ENCODE data around the gene BCL11A. TPM values are rescaled to one million over a fixed set of nuclear protein-coding genes. Genes with fewer than 3 reads are reported as not detected.

Gene BCL11A
- total and polyA plus RNA-seq, 2 of the 13 experiments (the other 11 are each of a cell fraction or from before 2014, with no cell fraction given): not detected

DNA sequence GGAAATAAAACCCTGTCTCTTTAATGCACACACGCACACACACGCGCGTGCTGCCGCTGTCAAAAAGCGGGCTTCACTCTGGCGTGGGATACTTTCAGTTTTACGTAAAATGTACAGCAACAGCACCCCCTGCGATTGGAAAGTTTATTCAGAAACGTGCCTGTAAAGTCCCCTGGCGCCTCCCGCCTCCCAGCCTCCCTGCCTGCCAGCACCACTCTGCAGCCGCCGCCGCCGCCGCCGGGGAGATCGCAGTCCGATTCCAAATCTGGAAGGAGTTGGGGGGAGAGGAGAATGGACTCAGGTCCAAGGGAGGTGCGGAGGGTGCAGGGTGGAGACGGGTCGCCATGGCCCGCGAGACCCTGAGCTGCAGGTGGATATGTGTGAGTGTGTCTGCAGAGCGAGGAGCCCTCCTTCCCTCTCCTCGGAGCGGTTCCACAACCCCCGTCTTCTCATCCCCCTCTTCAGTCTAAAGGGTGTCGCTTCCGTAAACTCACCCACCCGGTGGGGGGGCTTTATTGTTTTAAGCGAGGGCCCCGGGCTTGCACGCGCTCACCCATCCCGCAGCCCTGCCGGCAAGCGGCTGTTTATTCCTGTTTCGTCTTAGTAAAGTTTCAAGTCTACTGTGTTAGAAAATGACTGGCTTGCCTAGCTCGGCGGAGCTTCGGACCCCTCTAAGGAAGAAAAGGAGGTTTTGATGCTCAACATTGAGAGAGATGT, 1.8 kb upstream of the BCL11A start (continued):
- TF ChIP-seq BHLHE40 (IDR thresholded peaks at IDR 0.05; ENCODE audit: low read length) (peak; percentile 57), SIX1 (CRISPR knock-in tag; IDR thresholded peaks at IDR 0.05; ENCODE audit: borderline replicate concordance) (no peak), RBM39 (IDR thresholded peaks at IDR 0.05; ENCODE audit: low read depth, low read length, poor library complexity, severe bottlenecking) (peak; percentile 47), SNAI1 (CRISPR knock-in tag; IDR thresholded peaks at IDR 0.05; ENCODE audit: borderline replicate concordance) (no peak), KLF11 (CRISPR knock-in tag; IDR thresholded peaks at IDR 0.05) (no peak), ZNF75D (CRISPR knock-in tag; IDR thresholded peaks at IDR 0.05; ENCODE audit: borderline replicate concordance) (no peak), TRIM24 (CRISPR knock-in tag; IDR thresholded peaks at IDR 0.05) (no peak), ZFP90 (CRISPR knock-in tag; IDR thresholded peaks at IDR 0.05; ENCODE audit: borderline replicate concordance) (no peak), SP1 (IDR thresholded peaks at IDR 0.05) (no peak), SP1 (CRISPR knock-in tag; IDR thresholded peaks at IDR 0.05) (no peak), MTA3 (CRISPR knock-in tag; IDR thresholded peaks at IDR 0.05) (no peak), EZH2 (conservative IDR thresholded peaks at IDR 0.05; ENCODE audit: low read depth, low read length) (0 out of 2 replicates have a peak, but pooled peaks have one; percentile 22), ZMYM4 (CRISPR knock-in tag; IDR thresholded peaks at IDR 0.05) (no peak), ZNF17 (CRISPR knock-in tag; IDR thresholded peaks at IDR 0.05) (no peak), CBX2 (IDR thresholded peaks at IDR 0.05; ENCODE audit: low read depth, low read length) (no peak), CBX2 (CRISPR knock-in tag; IDR thresholded peaks at IDR 0.05; ENCODE audit: low read depth) (peak; percentile 63; the same call in 1 of the 2 replicates), ZNF546 (CRISPR knock-in tag; conservative IDR thresholded peaks at IDR 0.05) (no peak), ELF4 (CRISPR knock-in tag; IDR thresholded peaks at IDR 0.05; ENCODE audit: borderline replicate concordance) (no peak), TBX2 (CRISPR knock-in tag; IDR thresholded peaks at IDR 0.05; ENCODE audit: borderline replicate concordance) (peak; percentile 39; the same call in 1 of the 2 replicates), U2AF2 (IDR thresholded peaks at IDR 0.05; ENCODE audit: low read depth, low read length) (no peak), GATAD1 (CRISPR knock-in tag; IDR thresholded peaks at IDR 0.05) (no peak), ZNF605 (CRISPR knock-in tag; IDR thresholded peaks at IDR 0.05) (peak; percentile 37; the same call in 1 of the 2 replicates), HNRNPLL (IDR thresholded peaks at IDR 0.05; ENCODE audit: low read depth, low read length, poor library complexity, severe bottlenecking) (peak; percentile 89), ZNF547 (CRISPR knock-in tag; IDR thresholded peaks at IDR 0.05) (0 out of 2 replicates have a peak, but pooled peaks have one; percentile 16), MAZ (IDR thresholded peaks at IDR 0.05; ENCODE audit: borderline replicate concordance, low read depth, low read length) (no peak), MAZ (CRISPR knock-in tag; IDR thresholded peaks at IDR 0.05; ENCODE audit: low read depth) (no peak), KDM4B (CRISPR knock-in tag; IDR thresholded peaks at IDR 0.05) (0 out of 2 replicates have a peak, but pooled peaks have one; percentile 19), CBX5 (CRISPR knock-in tag; IDR thresholded peaks at IDR 0.05; ENCODE audit: borderline replicate concordance) (peak; percentile 27; the same call in 1 of the 2 replicates)
- TF ChIP-seq, protein P1, sequence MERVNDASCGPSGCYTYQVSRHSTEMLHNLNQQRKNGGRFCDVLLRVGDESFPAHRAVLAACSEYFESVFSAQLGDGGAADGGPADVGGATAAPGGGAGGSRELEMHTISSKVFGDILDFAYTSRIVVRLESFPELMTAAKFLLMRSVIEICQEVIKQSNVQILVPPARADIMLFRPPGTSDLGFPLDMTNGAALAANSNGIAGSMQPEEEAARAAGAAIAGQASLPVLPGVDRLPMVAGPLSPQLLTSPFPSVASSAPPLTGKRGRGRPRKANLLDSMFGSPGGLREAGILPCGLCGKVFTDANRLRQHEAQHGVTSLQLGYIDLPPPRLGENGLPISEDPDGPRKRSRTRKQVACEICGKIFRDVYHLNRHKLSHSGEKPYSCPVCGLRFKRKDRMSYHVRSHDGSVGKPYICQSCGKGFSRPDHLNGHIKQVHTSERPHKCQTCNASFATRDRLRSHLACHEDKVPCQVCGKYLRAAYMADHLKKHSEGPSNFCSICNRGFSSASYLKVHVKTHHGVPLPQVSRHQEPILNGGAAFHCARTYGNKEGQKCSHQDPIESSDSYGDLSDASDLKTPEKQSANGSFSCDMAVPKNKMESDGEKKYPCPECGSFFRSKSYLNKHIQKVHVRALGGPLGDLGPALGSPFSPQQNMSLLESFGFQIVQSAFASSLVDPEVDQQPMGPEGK (CRISPR knock-in tag; IDR thresholded peaks at IDR 0.05): peak; percentile 3; the same call in 1 of the 2 replicates
- TF ChIP-seq, protein P2, sequence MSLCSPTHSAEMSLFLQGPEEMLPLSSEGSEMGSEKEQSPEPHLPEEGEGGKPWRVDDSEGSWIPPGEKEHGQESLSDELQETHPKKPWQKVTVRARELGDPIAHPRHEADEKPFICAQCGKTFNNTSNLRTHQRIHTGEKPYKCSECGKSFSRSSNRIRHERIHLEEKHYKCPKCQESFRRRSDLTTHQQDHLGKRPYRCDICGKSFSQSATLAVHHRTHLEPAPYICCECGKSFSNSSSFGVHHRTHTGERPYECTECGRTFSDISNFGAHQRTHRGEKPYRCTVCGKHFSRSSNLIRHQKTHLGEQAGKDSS (CRISPR knock-in tag; IDR thresholded peaks at IDR 0.05; ENCODE audit: borderline replicate concordance, low read depth): no peak

Measured in HepG2 (cell line).